HG03280 (cell line): ENCODE measurements around the gene HDGFL3.
A peak's percentile ranks its signal among the peaks of the same experiment; 100 is the strongest.
"Not testable (repeated sequence)": the region's sequence is repeated elsewhere in the genome, so short reads cannot be mapped to it uniquely, and the experiment has no call there.

Experiments used
- ATAC-seq: cut with Tn5 transposase; IDR thresholded peaks from one replicate; pipeline ENCODE4 v1.9.1; 2021; ENCODE audit warnings: mild to moderate bottlenecking, moderate library complexity; ENCODE audit not compliant: unreplicated experiment

Gene HDGFL3

DNA sequence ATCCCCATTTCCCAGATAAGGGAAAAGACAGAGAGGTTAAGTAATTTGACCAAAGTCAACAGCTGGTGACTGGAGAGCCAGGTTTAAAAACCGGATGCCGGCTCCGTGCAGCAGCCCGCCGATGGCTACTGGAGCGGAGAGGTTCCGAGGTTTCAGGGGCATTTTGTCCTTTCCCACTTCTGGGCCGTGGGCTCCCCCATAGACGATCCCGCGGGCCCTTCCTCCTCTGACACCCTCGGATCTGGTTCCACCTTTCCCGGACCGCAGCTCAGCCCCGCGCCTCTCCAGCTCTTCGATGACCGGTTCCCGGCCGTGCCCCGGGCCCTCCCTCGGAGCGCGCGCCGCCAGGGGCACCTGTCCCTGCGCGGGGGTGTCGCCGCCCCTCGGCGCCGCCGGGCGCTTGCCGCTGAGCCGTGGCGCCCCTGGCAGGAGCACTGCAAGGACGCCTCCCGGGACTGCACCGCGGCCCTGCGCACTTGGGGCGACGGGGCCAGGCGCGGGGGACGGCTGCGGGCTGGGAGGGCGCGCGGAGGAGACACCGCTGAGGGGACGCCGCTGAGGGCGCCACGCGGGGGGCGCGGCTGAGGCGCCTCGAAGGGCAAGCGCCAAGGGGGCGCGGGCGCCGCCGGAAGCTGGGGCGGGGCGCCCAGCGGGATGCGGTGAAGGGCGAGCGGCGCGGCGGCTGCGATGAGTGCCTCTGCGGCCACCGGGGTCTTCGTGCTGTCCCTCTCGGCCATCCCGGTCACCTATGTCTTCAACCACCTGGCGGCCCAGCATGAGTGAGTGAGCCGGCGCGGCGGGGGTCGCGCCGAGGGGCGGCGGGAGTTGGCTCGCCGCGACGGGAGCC, 100.4 kb downstream of the HDGFL3 start, which contains the start of gene TM6SF1:
TSS of gene TM6SF1 (plus strand) at position 652 of the 847 bp plus-strand sequence. CDS start at position 688, 36 bp downstream.
- peak; percentile 30 for ATAC-seq

DNA sequence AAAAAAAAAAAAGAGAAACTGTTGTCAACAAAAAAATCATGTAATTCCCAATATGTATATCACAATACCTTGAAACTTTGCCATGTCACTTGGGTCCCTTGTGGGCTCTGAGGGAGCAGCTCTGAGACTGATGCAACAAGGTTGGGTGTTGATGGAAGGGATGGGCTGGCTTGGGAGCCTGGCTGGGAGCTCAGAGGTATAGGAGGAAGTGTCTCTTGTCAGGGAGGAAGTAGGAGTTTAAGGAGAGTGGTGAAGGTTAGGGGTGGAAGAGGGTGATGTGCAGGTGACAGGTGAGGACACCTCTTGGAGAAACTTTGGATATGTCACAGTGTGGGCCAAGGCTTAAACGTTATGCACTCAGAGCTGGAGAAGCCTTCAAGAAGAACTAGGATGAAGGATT, 102.2 kb downstream of the HDGFL3 start:
- ATAC-seq = no peak

GRCh38 chr15:83104141-83104540, 103.5 kb downstream of the HDGFL3 start:
- no peak for ATAC-seq

- no peak for ATAC-seq
Observed at GRCh38 chr15:83102346-83102745, 105.3 kb downstream of the HDGFL3 start.

DNA sequence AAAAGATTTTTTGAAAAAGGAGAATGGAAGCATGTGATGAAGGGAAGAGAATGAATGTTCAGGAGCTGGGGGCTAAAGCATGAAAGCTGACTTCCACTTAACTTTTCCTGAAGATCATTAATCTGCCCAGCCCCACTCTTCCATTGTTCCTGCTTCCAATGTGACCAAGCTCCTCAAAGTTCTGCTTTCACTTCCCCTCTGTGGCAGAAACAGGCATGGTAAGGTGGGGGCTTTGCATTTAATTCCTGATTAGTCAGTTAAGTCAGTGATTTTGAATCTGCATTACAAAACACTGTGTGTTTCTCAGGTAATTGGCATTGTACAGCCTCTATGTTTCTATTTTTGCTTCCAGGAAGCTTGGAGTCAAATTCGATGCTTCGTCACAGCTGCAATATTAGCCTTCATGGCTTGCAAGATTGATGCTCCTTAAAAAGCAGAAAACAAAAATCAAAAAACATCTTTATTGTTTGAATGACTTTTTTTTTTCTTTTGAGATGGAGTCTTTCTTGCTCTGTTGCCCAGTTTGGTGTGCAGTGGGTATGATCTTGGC, 107.5 kb downstream of the HDGFL3 start:
- no peak for ATAC-seq

- ATAC-seq = no peak
Observed at GRCh38 chr15:83099290-83099689, 108.3 kb downstream of the HDGFL3 start.

GRCh38 chr15:83098079-83098478, 109.5 kb downstream of the HDGFL3 start:
- ATAC-seq = no peak

DNA sequence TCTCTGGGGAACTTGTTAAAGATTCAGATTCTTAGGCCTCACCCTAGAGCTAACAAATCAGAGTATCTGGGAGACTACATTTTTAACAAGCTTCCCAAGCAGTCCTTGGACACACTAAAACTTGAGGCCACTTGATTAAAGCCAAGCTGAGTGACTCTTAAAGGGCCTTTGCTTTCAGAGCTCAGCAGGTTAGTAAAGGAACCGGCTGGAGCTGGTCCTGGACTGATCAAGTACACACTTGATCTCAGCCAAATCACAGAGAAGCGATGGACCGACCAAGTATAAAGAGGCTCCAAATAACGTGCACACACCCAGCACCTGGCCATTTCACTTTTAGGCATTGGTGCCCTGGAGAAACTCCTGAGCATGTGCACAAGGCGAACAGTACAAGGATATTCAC, 113.0 kb downstream of the HDGFL3 start:
- no peak for ATAC-seq

DNA sequence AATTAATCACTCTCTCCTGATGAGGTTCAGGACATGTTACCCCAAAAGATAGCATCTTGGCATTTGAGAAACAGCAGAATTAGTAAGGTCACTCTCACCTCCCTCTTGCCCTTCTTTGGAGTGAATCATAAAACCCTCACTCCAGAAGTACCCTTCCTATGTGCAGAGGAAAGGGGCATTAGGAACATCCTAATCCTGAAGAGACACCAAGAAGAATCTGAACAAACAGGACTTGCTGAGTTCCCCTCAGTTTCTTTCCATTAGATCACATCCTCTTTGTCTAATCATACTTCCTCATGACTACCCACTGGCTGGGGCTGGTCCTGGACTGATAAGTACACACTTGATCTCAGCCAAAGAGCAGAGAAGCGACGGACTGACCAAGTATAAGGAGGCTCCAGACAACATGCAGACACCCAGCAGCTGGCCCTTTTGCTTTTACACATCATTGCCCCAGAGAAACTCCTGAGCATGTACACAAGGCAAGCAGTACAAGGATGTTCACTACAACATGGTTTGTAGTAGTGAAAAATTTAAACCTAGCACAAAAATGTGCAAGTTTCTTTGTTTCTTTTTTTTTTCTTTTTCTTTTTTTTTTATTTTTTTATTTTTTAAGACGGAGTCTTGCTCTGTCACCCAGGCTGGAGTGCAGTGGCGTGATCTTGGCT, 115.2 kb downstream of the HDGFL3 start:
- peak; percentile 85 for ATAC-seq

GRCh38 chr15:83091965-83092308, 115.7 kb downstream of the HDGFL3 start:
- not testable (repeated sequence) for ATAC-seq

GRCh38 chr15:83090465-83090864, 117.2 kb downstream of the HDGFL3 start:
- no peak for ATAC-seq

DNA sequence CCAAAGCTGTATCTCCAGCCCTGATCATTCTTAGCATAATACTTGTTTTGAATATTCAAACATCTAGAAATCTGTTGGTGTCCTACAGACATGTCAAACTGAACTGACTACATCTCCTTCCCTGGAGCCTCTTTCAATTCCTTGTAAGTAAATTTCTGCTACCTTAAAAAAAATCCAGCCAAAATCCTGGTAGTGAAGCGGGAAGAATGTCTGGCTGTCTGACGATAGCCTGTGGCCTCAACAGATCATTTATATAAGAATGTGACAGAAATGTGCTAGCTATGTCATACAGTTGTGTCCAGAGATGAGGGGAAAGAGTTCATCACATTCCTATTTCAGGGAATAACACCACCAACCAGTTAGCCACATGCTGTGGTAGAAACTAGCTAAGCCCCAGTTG, 118.7 kb downstream of the HDGFL3 start:
- ATAC-seq = no peak

DNA sequence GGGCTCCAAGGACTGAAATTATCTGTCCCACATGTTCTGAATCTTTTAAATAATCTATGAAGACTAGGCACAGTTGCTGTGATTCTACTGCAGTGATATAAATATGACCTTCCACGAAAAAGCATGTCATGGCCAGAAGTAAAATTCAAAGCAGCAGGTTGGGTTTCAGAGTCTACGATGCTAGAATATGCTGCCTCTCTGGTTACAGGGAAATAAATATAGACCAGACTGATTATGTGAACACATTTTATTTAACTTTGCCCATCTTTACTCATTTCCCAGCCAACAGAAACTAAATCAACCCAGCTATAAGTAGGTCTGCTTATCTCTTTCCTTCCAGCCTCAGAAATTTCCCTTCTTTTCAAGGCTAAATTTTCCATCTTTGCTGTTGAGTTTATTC, 120.0 kb downstream of the HDGFL3 start:
- no peak for ATAC-seq

DNA sequence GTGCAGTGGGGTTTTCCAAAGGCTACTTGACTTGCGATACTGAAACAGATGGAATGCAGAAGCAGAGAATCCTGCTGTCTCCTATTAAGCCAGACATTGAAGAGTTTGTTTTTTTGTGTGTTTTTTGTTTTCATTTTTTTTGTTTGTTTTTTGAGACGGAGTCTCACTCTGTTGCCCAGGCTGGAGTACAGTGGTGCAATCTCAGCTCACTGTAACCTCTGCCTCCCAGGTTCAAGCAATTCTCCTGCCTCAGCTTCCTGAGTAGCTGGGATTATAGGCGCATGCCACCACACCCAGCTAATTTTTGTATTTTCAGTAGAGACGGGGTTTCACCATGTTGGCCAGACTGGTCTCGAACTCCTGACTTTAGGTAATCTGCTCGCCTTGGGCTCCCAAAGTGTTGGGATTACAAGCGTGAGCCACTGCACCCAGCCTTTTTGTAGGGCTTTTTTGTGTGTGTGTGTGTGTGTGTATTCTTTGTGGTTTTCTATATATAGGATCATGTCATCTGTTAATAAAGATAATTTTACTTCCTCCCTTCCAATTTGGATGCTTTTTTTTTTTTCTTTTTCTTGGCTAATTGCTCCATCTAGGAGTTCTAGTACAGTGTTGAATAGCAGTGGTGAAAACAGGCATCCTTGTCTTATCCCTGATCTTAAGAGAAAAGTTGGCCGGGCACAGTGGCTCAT, 121.6 kb downstream of the HDGFL3 start:
- ATAC-seq = not testable (repeated sequence)

DNA sequence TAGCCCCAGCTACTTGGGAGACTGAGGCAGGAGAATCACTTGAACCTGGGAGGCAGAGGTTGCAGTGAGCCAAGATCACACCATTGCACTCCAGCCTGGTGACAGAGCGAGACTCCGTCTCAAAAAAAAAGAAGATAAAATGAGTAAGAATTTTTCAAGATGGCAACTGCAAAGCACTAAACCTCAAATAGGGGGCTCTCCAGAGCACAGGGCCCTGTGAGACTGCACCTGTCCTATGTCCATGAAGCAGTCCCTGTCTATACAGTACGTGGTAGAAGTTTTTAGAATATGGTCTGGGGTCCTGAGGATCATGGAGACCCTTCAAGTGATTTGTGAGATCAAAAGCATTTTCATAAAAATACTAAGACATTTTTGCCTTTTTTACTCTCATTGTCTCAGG, 122.2 kb downstream of the HDGFL3 start:
- ATAC-seq = not testable (repeated sequence)

DNA sequence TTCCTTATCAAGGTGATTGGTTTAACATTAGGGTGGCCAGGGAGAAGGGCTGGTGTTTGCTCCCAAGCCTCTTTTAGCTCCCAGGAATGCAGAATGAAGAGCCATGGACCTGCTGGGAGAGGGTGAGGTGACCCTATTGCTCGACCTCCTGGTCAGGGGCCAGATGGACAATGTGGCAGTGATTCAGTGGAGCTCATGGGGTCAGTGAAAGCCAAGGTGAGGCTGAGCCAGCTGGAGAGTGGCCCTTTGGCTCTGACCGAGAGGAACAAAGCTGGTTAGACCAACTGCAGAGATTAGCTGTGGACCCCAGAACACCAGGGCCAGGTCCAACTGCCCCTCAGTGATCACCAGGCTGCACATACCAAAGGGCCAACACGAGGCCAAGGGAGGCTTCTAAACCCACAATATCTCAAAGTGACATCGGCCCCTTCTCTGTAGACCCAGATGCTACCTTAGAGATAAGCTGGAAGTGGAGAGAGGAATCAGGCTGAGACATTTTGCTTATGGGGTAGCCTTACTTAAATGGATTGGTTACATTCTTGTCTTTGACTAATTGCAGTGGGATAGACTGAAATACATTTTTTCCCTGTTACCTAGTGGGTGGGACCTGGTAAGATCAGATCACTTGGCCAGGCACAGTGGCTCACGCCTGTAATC, 124.8 kb downstream of the HDGFL3 start:
- ATAC-seq = no peak

- no peak for ATAC-seq
Observed at GRCh38 chr15:83081256-83082014, 126.2 kb downstream of the HDGFL3 start.

DNA sequence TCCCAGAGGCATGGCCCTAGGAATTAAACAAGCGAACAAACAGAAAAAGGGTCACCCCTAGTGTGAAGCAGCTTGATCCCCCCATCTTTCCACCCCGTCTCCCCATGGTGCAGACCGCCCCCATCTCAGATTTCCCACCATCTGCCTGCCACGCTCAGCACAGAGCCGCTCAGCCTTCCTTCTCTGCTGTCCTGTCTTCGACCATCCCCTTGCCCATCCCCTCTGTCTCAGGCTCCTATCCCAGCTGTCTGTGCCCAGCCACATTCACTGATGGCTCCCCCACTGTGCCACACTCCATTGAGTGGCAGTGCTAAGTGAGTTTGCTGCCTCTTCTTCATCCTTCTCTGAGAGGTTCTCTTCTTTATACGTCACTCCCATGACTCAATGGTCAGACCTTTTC, 128.9 kb downstream of the HDGFL3 start:
- no peak for ATAC-seq
